Activated CD4-positive, CD25-positive, alpha-beta regulatory T cell treated with anti-CD3 and anti-CD28 coated beads, Interleukin-2, amount 50 U/mL, for 16 hours (primary cell): ENCODE measurements around the gene SEZ6.
"Not testable (repeated sequence)": the region's sequence is repeated elsewhere in the genome, so short reads cannot be mapped to it uniquely, and the experiment has no call there.

Experiments
- DNase-seq: peaks from one replicate; pipeline ENCODE4 v3.0.0-alpha.2; 2020; ENCODE audit warnings: low read depth, low spot score

Gene SEZ6

GRCh38 chr17:28935744-28936460, 69.9 kb downstream of the SEZ6 start:
- DNase-seq = no peak

- DNase-seq = not testable (repeated sequence)
Measured at GRCh38 chr17:28934508-28934907, 71.3 kb downstream of the SEZ6 start.

- DNase-seq = no peak
Measured at GRCh38 chr17:28929787-28930186, 76.0 kb downstream of the SEZ6 start.

- DNase-seq = no peak
Measured at GRCh38 chr17:28928061-28928460, 77.8 kb downstream of the SEZ6 start.

GRCh38 chr17:28926786-28927185, 79.0 kb downstream of the SEZ6 start:
- no peak for DNase-seq

GRCh38 chr17:28926366-28926765, 79.5 kb downstream of the SEZ6 start:
- DNase-seq = no peak

GRCh38 chr17:28925912-28926365, 79.9 kb downstream of the SEZ6 start:
- peak; percentile 47 for DNase-seq

GRCh38 chr17:28920201-28920600, 85.6 kb downstream of the SEZ6 start:
- DNase-seq = no peak

GRCh38 chr17:28918295-28918694, 87.5 kb downstream of the SEZ6 start:
- no peak for DNase-seq

GRCh38 chr17:28917465-28917864, 88.4 kb downstream of the SEZ6 start:
- no peak for DNase-seq

GRCh38 chr17:28917029-28917428, 88.8 kb downstream of the SEZ6 start:
- no peak for DNase-seq

GRCh38 chr17:28916302-28916934, 89.4 kb downstream of the SEZ6 start:
- no peak for DNase-seq

- no peak for DNase-seq
Measured at GRCh38 chr17:28912938-28913333, 92.9 kb downstream of the SEZ6 start.

GRCh38 chr17:28912281-28912937, 93.4 kb downstream of the SEZ6 start:
- no peak for DNase-seq

GRCh38 chr17:28911411-28912045, 94.3 kb downstream of the SEZ6 start:
- no peak for DNase-seq

- no peak for DNase-seq
Measured at GRCh38 chr17:28910534-28910933, 95.3 kb downstream of the SEZ6 start.

- no peak for DNase-seq
Measured at GRCh38 chr17:28908640-28909167, 97.1 kb downstream of the SEZ6 start.

GRCh38 chr17:28907709-28908475, 97.9 kb downstream of the SEZ6 start:
- no peak for DNase-seq

GRCh38 chr17:28906706-28907438, 99.0 kb downstream of the SEZ6 start:
- no peak for DNase-seq

- DNase-seq = no peak
Measured at GRCh38 chr17:28906276-28906675, 99.6 kb downstream of the SEZ6 start.
